ENCODE results near the gene ARHGAP27.

DNA sequence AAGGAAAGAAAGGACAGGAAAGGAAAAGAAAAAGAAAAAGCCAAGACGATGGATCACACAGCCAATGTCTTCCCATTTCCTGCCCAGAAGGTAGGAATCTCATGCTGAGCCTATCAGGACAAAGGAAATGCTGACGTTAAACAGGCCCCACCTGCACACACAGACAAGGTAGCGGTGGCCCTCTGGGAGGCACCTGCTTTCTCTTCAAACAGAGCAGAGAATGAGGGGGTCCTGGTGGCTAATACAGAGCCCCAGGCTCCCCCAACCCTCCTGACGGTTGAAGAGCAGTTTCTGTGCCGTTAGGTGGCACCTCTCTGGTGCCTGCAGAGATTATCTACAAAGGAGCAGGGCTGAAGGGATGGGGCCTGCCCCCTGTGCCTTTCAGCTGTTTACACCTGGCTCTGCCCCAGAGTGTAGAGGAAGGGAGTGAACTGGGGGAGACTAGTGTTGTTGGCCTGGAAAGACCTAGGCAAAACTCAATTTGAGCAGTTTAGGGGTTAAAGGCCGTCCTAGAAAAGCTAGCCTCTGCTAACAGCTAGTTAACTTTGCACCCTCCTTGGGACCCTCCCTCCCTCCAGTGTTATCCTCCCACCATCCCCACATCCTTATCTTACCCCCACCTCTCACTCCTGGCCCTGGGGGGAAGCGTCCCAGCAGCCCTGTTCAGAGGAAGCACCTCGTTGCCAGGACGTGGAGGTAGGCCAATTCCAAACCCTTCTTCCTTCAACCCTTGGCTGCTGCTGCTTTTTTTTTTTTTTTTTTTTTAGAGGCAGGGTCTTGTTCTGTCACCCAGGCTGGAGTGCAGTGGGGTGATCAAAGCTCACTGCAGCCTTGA, 56.3 kb downstream of the ARHGAP27 start:
- TF ChIP-seq, protein P1, sequence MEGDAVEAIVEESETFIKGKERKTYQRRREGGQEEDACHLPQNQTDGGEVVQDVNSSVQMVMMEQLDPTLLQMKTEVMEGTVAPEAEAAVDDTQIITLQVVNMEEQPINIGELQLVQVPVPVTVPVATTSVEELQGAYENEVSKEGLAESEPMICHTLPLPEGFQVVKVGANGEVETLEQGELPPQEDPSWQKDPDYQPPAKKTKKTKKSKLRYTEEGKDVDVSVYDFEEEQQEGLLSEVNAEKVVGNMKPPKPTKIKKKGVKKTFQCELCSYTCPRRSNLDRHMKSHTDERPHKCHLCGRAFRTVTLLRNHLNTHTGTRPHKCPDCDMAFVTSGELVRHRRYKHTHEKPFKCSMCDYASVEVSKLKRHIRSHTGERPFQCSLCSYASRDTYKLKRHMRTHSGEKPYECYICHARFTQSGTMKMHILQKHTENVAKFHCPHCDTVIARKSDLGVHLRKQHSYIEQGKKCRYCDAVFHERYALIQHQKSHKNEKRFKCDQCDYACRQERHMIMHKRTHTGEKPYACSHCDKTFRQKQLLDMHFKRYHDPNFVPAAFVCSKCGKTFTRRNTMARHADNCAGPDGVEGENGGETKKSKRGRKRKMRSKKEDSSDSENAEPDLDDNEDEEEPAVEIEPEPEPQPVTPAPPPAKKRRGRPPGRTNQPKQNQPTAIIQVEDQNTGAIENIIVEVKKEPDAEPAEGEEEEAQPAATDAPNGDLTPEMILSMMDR (conservative IDR thresholded peaks at IDR 0.05 in 1 of 2, IDR thresholded peaks at IDR 0.05 in 1 of 2; ENCODE audit: extremely low read depth in 1 of 2, insufficient read depth in 1 of 2, low read depth in 1 of 2, low read length in 2 of 2) = no peak
- no peak for TF ChIP-seq EZH2 (IDR thresholded peaks at IDR 0.05; ENCODE audit: borderline replicate concordance, low read length)
